Stimulated activated CD4-positive, alpha-beta T cell treated with anti-CD3 and anti-CD28 coated beads, Interleukin-12 subunit alpha, Interleukin-12 subunit beta, amount 100 ng/mL, for 4 hours (primary cell): ENCODE measurements around the gene FTO.
"Not testable (repeated sequence)": the region's sequence is repeated elsewhere in the genome, so short reads cannot be mapped to it uniquely, and the experiment has no call there.

Source experiments
- DNase-seq: peaks from one replicate; pipeline ENCODE4 v3.0.0-alpha.2; 2020

Gene FTO

GRCh38 chr16:53832896-53833544 is 129.1 kb downstream of the FTO start:
- no peak for DNase-seq

GRCh38 chr16:53836142-53836541 is 132.2 kb downstream of the FTO start:
- DNase-seq, result no peak

DNA sequence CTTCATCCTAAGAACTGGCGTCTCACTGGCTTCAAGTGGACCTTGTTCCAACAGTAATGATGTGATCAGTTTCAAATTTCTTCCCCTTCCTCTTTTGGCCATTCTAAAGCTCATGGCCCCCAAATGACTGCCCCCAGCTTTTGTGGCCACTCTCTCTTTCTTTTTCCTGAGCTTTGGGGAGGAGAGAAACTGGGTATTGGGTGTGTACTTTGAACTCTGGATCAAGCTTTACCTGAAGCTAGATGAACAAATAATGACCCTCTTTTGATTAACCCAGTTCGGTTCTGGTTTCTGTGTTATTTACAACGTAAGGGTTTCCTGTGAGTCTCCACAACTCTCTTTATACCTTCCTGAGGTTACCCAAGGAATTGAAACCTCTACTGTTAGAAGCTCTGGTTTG is 132.7 kb downstream of the FTO start:
- no peak for DNase-seq

GRCh38 chr16:53837426-53837825 is 133.5 kb downstream of the FTO start:
- no peak for DNase-seq

GRCh38 chr16:53839150-53839549 is 135.2 kb downstream of the FTO start:
- no peak for DNase-seq

DNA sequence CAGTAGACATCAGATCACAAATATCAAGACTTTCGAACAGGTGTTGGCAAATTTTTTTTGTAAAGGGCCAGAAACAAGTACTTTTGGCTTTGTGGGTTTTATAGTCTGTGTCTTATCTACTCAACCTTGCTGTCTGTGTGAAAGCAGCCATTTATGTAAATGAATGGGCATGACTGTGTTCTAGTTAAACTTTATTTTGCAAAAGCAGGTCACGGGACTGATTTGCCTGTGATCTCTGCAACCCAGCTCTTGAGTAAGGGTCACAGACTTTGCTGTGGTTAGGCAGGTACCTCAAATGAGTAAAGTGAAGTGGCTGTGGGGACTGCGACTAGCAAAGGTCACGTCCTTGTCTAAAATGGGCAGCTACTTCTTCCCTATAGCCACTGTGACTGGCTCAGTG is 136.5 kb downstream of the FTO start:
- DNase-seq, result no peak

DNA sequence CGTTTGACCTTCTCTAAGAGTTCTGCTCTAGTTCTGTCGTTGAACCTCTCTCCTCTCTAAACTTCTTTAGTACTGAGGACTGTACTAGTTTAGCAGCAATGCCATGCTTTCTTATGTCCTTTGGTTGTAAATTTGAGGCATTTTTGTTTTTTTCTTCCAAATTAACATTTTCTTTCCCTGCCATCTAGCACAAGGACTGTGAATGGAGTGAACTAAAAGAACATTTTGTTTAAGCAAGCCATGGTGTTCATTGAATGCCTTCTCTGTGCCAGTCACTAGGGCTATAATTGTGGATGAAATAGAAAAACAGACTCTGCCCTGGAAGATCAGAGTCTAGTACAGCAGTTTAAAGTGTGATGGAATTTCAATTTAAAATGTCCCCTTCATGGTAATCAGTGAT is 137.9 kb downstream of the FTO start:
- DNase-seq, result no peak

DNA sequence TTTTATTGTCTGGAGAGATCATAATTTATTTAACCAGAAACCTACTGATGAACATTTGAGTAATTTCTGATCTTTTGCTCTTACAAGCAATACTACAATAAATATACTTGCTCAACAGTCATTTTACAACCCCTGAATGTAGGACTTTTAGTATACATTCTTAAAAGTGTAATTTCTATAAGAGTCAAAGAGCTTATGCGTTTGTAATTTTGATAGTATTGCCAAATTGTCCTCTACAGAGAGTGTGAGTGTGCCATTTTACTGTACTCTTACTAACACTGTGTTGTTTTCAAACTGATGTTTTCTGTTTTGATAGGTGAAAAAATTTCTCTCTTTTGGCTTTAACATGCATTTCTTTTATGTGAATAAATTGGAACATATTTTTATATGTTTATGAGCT is 139.1 kb downstream of the FTO start:
- DNase-seq, result no peak

DNA sequence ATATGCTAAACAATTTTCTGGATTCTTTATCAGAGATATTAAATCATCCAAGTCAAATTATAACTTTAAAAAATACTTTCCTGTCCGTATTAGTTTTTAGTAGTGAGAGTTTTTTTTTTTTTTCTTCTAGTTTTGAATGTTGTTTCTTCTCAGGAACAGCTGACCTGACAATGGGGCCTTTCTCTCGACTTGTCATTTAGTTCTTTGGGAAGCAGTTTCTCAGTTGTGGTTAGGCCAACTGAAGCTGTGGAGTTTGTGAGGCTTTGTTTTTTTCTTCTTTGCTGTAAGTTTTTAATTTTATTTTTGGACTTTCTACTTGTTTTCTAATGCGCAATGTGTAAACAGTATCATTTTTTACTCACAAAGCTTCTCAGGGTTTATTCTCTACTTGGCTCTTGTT is 140.8 kb downstream of the FTO start:
- DNase-seq, result no peak

- DNase-seq, result not testable (repeated sequence)
Measured at GRCh38 chr16:53846549-53846948, 142.6 kb downstream of the FTO start.

- no peak for DNase-seq
Measured at GRCh38 chr16:53846971-53847370, 143.0 kb downstream of the FTO start.

DNA sequence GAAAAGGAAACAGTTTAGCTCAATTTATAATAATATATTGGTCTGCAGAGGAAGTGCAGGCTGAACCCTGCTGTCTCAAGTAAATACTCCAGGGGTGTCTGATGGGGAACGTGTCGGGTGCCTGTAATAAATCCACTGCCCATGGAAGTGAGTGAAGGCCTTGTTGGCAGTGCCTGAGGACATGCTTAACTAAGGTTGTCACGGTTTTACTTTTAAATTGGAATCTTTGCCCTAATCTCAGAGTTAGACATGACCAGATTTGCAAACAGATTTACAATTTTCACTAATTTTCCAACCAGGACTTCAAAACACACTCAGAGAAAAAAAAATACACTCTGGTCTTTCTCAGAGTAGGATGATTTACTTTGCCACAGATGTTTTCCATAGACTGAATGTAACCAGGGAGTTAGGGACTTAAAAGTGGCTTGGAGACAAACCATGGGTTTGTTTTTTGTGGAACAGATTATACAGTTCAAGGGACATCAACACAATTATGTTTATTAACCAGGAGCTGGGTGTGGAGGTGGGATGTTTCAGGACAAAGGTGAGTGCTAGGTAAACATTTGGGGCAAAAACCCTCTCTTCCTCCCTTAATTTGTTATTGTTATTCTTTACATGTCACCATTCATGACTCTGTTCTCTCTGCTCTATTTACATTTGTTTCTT is 144.5 kb downstream of the FTO start:
- DNase-seq, result no peak

GRCh38 chr16:53848950-53849349 is 145.0 kb downstream of the FTO start:
- DNase-seq, result no peak

- no peak for DNase-seq
Measured at GRCh38 chr16:53849585-53849984, 145.6 kb downstream of the FTO start.

DNA sequence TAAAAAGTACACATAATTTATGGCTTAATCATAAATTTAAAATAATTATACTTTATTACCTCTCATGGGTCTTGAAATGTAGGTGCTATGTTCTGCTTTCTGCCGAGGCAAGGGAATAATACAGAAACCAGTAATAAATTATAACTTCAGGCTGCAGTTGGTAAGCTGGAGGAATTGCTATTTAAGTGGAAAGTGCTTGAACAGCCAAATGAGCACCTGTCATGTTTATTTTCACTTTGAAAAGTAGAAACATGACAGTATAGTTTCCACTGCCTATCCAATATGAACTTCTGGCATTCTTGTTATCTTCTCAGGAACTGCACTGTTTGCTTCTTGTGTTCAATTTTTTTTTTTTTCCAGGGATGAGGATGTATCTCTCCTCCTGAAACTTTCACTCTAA is 146.0 kb downstream of the FTO start:
- DNase-seq, result no peak

DNA sequence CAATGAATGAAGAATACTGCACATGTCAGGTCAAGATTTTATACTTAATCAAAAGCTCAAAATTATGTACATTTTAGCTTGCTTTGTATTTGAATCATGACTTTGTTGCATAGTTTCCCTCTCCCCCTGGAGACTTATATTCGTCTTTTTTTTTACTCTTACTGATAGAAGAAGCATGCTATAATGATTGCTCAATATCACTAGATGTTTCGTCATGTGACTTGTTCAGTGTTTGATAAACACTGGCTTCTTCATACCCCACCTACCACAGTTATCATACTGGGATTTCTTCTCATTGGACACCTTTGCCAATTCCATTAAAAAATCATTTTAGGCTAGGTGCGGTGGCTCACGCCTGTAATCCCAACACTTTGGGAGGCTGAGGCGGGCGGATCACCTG is 148.7 kb downstream of the FTO start:
- DNase-seq, result no peak

GRCh38 chr16:53855056-53855455 is 151.1 kb downstream of the FTO start:
- DNase-seq, result no peak

DNA sequence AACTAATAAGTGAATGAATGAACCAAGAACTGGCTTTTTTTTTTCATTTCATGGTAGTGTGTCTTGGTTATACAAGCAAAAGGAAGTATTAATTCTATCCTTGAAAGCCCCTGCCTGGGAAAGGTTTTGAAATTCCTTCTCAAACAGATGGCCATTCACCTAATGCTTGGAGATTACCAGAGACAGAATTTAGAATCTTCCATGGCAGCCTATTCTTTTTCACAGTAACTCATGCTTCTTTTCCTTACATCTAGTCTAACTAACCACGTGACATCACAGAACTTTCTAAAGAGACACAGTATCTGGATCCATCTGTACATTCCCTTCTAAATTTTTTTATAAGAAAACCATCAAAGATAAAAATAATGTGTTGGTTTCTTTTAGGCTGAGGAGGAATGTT is 151.6 kb downstream of the FTO start:
- DNase-seq, result no peak

DNA sequence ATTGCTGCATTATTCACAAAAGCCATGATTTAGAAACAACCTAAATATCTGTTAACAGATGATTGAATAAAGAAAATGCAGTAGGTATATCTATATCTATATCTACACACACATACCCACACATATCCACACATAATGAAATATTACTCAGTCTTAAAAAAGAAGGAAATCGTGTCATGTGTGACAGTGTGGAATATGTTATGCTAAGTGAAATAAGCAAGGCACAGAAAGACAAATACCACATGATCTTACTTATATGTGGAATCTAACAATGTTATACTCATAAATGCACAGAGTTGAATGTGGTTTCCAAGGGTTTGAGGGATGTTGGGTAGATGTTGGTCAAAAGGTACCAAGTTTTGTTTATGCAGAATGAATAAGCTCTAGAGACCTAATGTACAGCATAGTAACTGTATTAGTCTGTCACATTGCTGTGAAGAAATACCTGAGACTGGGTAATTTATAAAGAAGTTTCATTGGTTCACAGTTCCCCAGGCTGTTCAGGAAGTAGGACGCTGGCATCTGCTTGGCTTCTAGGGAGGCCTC is 156.1 kb downstream of the FTO start:
- no peak for DNase-seq

DNA sequence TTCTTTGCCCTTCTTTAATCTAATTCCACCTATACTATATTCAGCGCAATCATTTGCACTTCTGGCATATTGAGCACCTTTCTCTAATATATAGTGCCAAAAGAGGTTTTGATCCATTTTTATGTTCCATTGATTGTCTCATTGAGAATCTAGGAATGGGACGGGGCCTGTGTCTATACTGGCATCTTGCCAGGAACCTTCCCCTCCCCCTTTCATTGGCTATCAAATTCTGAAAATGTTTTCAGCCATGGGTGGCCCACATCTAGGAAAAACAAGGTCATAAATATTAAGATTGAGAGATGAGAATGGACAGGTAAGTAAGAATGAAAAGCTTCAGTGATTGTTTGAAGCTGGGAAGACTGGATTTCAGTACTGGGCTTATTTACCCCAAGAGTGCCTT is 159.9 kb downstream of the FTO start:
- DNase-seq, result no peak

- no peak for DNase-seq
Measured at GRCh38 chr16:53864819-53865493, 161.0 kb downstream of the FTO start.

- DNase-seq, result no peak
Measured at GRCh38 chr16:53865494-53865863, 161.5 kb downstream of the FTO start.

DNA sequence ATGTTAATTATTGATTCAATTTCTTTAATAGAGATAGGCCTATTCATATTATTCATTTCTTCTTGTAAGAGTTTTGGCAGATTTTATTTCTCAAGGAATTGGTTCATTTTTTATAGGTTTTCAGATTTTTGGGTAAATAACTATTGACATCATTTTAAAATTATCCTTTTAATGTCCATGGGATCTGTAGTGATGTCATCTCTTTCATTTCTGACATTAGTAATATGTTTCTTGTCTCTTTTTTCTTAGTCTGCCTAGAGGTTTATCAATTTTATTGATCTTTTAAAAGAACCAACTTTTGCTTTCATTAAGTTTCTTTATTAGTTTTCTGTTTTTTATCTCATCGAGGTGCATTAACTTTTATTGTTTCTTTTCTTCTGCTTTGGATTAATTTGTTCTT is 162.6 kb downstream of the FTO start:
- DNase-seq, result no peak

GRCh38 chr16:53870831-53871230 is 166.9 kb downstream of the FTO start:
- no peak for DNase-seq
